ENCODE results near the gene ALKBH7.
A peak's percentile ranks its signal among the peaks of the same experiment; 100 is the strongest.

Gene ALKBH7

GRCh38 chr19:6402058-6402457, 29.5 kb downstream of the ALKBH7 start:
- DNase-seq = no peak

GRCh38 chr19:6402837-6403608, 30.4 kb downstream of the ALKBH7 start:
- DNase-seq = no peak

- DNase-seq = no peak
Observed at GRCh38 chr19:6406401-6406800, 33.8 kb downstream of the ALKBH7 start.

- DNase-seq = no peak
Observed at GRCh38 chr19:6409346-6409745, 36.8 kb downstream of the ALKBH7 start.

GRCh38 chr19:6412061-6412446, 39.5 kb downstream of the ALKBH7 start:
- no peak for DNase-seq

GRCh38 chr19:6412447-6413091, 40.0 kb downstream of the ALKBH7 start:
- no peak for DNase-seq

GRCh38 chr19:6413291-6413690, 40.7 kb downstream of the ALKBH7 start:
- DNase-seq = no peak

- no peak for DNase-seq
Observed at GRCh38 chr19:6413721-6414643, 41.4 kb downstream of the ALKBH7 start.

- DNase-seq = no peak
Observed at GRCh38 chr19:6414793-6415590, 42.4 kb downstream of the ALKBH7 start.

- no peak for DNase-seq
Observed at GRCh38 chr19:6415591-6416190, 43.1 kb downstream of the ALKBH7 start.

- DNase-seq = no peak
Observed at GRCh38 chr19:6416658-6417405, 44.2 kb downstream of the ALKBH7 start.

- peak; percentile 32 for DNase-seq
Observed at GRCh38 chr19:6417713-6418561, 45.3 kb downstream of the ALKBH7 start.

- DNase-seq = no peak
Observed at GRCh38 chr19:6418562-6418932, 46.0 kb downstream of the ALKBH7 start.

GRCh38 chr19:6421075-6422014, 48.8 kb downstream of the ALKBH7 start:
- no peak for DNase-seq

GRCh38 chr19:6423499-6424194, 51.1 kb downstream of the ALKBH7 start:
- DNase-seq = peak; percentile 32

GRCh38 chr19:6424195-6424938, 51.8 kb downstream of the ALKBH7 start, which contains the start of gene KHSRP:
TSS of gene KHSRP (minus strand) at chr19:6424811. CDS start at chr19:6424701, 110 bp downstream.
- no peak for DNase-seq
